GM12891 (cell line): Measurements from ENCODE around the gene HIPK1.

Experiments
- PAX5 ChIP-seq: IDR thresholded peaks from 2 replicates; pipeline ENCODE4 v1.6.1; 2011; ENCODE audit warnings: low read length, moderate library complexity, mild to moderate bottlenecking; ENCODE audit not compliant: insufficient read depth, severe bottlenecking
- POLR2A ChIP-seq: IDR thresholded peaks from 2 replicates; pipeline ENCODE4 v1.6.1; 2011; ENCODE audit warnings: low read depth, low read length, control low read depth
- POLR2AphosphoS5 ChIP-seq: IDR thresholded peaks from 2 replicates; pipeline ENCODE4 v1.6.1; 2011; ENCODE audit warnings: low read depth, low read length, control low read depth
- POU2F2 ChIP-seq: IDR thresholded peaks from 2 replicates; pipeline ENCODE4 v1.6.1; 2011; ENCODE audit warnings: low read depth, mild to moderate bottlenecking, control low read depth, low read length, moderate library complexity
- SPI1 ChIP-seq: IDR thresholded peaks from 2 replicates; pipeline ENCODE4 v1.6.1; 2011; ENCODE audit warnings: low read depth, low read length, control low read depth
- TAF1 ChIP-seq: IDR thresholded peaks from 2 replicates; pipeline ENCODE4 v1.6.1; 2011; ENCODE audit warnings: low read depth, low read length, control low read depth

- TF ChIP-seq POLR2AphosphoS5 (no peak), TAF1 (no peak), SPI1 (no peak), POLR2A (no peak), PAX5 (no peak), POU2F2 (no peak)
Measured at GRCh38 chr1:114009393-114009792, 80.3 kb downstream of the HIPK1 start.
